Type B pancreatic cell (in vitro differentiated cells): ENCODE data around the gene IFNA8. TPM values are rescaled to one million over a fixed set of nuclear protein-coding genes. Genes with fewer than 3 reads are reported as not detected.

Source experiments
- DNase-seq: peaks from one replicate; pipeline ENCODE4 v3.0.0; 2021; ENCODE audit warnings: mixed read lengths; ENCODE audit not compliant: unreplicated experiment; ENCODE audit errors: extremely low spot score
- H3K27ac Mint-ChIP-seq: 2 replicates; pipeline ENCODE4 v1.8.0; 2021; ENCODE audit warnings: mild to moderate bottlenecking, mixed read lengths
- H3K27me3 Mint-ChIP-seq: 2 replicates; pipeline ENCODE4 v1.8.0; 2021; ENCODE audit warnings: mixed read lengths
- H3K36me3 Mint-ChIP-seq: 2 replicates; pipeline ENCODE4 v1.8.0; 2021; ENCODE audit warnings: mixed read lengths
- H3K4me1 Mint-ChIP-seq: one replicate; pipeline ENCODE4 v1.8.0; 2021; ENCODE audit warnings: mixed read lengths; ENCODE audit not compliant: unreplicated experiment
- H3K4me3 Mint-ChIP-seq: 2 replicates; pipeline ENCODE4 v1.8.0; 2021; ENCODE audit warnings: mild to moderate bottlenecking, mixed read lengths
- H3K9me3 Mint-ChIP-seq: 2 replicates; pipeline ENCODE4 v1.8.0; 2021; ENCODE audit warnings: mixed read lengths
- CTCF ChIP-seq: fragments of 200-600 bp; sonication (generic); conservative IDR thresholded peaks from 2 replicates; pipeline ENCODE4 v1.5.0; 2021; ENCODE audit warnings: antibody characterized with exemption, mild to moderate bottlenecking
- total RNA-seq: library from RNA; stranded (reverse); gene quantifications from 2 replicates; pipeline ENCODE4 v1.2.1, GENCODE V29; 2021; ENCODE audit warnings: low replicate concordance

IFNA8 gene
- total RNA-seq, 1 donor from 2014 or later: not detected

DNA sequence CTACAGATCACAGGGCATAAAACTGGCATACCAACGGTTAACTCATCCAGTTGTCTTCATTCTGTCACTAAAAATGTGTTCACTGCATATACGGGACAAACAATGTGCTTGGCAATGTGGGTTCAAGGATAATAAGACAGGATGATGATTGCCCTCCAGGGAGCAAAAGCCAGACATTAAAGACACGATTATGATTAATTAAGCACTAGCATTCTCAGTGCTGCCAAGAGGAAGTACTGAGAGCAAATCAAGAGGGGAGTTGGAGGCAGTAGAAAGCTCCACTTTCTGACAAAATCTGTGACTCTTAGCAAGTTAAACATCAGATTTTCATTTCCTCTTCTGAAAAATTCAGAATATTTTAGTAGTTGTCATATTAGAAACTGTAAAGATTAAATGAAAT lies 9.0 kb upstream of the IFNA8 start:
- peaks cover 75% of the 10 kb centered on the region for H3K27me3 Mint-ChIP-seq
- no peak overlapping the region for H3K4me3 Mint-ChIP-seq
- H3K27ac Mint-ChIP-seq: no peak overlapping the region
- H3K9me3 Mint-ChIP-seq: no peaks in the 10 kb centered on the region
- H3K36me3 Mint-ChIP-seq: no peaks in the 10 kb centered on the region
- TF ChIP-seq CTCF: no peak
- DNase-seq: no peak
- no peaks in the 10 kb centered on the region for H3K4me1 Mint-ChIP-seq

- H3K27ac Mint-ChIP-seq: no peak overlapping the region
- no peak for DNase-seq
- no peaks in the 10 kb centered on the region for H3K36me3 Mint-ChIP-seq
- peak; percentile 39 for TF ChIP-seq CTCF
- peak overlapping the region; percentile 87 for H3K4me3 Mint-ChIP-seq
- H3K9me3 Mint-ChIP-seq: no peaks in the 10 kb centered on the region
- no peaks in the 10 kb centered on the region for H3K4me1 Mint-ChIP-seq
- H3K27me3 Mint-ChIP-seq: peaks cover 61% of the 10 kb centered on the region
These were observed 6.3 kb upstream of the IFNA8 start for GRCh38 chr9:21402386-21403251.

DNA sequence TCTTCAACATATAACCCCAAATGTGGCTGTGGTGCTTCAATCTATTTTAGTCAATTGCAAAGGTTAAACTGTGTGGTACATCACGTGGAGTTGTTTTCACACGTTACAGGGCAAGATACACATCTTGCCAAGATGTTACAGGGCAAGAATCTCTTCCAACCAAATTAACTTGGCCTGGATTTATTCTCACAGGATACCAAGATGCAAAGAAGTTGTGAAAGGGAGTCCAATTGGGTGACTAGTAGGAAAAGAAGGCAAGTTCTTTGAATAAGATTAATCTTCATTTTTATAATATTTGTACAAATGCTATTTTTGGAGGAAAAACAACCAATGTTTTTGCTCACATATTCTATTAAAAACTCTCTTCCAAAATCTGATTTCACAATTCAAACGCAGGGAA lies 4.8 kb upstream of the IFNA8 start:
- no peak for DNase-seq
- Mint-ChIP-seq H3K27ac (no peak overlapping the region), H3K4me3 (no peak overlapping the region), H3K27me3 (peaks cover 46% of the 10 kb centered on the region), H3K9me3 (no peaks in the 10 kb centered on the region), H3K4me1 (no peaks in the 10 kb centered on the region), H3K36me3 (no peaks in the 10 kb centered on the region)
- TF ChIP-seq CTCF: no peak

DNA sequence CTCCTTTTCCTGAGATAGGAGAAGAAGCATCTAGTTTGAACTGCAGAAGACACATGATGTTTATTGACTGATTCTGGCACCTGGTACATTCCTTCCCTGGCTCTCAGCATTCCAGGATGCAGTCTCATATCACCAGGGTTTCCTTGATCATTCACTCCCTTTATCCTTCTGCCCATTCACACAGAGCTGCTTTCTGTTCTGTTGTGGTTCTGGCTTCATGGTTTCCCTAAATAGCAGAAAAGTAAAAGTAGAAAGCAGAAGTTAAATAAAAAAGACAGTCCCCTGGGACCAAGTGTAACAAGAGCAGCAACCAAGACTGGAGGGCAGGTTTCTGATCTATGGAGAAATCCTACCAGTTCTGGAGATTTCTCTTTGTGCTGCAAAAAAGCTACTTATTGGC lies 3.2 kb downstream of the IFNA8 start:
- Mint-ChIP-seq H3K4me1 (no peaks in the 10 kb centered on the region), H3K36me3 (no peaks in the 10 kb centered on the region)
- no peak for DNase-seq

DNA sequence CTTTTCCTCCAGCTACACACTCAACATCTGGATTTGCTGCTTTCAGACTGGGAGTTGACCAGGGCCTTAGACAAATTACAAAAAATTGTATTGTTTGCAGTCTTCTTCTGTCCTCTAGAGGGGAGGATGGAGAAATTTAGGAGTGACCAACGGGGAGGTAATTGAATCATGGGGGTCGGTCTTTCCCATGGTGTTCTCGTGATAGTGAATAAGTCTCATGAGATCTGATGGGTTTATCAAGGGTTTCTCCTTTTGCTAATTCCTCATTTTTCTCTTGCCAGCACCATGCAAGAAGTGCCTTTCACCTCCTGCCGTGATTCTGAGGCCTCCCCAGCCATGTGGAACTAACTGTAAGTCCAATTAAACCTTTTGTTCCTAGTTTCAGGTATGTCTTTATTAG lies 4.2 kb downstream of the IFNA8 start:
- Mint-ChIP-seq H3K4me1 (no peaks in the 10 kb centered on the region), H3K27me3 (peaks cover 7% of the 10 kb centered on the region), H3K27ac (no peak overlapping the region), H3K9me3 (no peaks in the 10 kb centered on the region), H3K4me3 (no peak overlapping the region), H3K36me3 (no peaks in the 10 kb centered on the region)
- TF ChIP-seq CTCF: no peak
- DNase-seq: no peak

More for the DNA sequence above, 3.2 kb downstream of the IFNA8 start:
- H3K9me3 Mint-ChIP-seq: no peaks in the 10 kb centered on the region
- TF ChIP-seq CTCF: no peak
- H3K27me3 Mint-ChIP-seq: peaks cover 12% of the 10 kb centered on the region
- no peak overlapping the region for H3K4me3 Mint-ChIP-seq
- no peak overlapping the region for H3K27ac Mint-ChIP-seq
